ENCODE measurements around the gene MYB.

MYB gene

DNA sequence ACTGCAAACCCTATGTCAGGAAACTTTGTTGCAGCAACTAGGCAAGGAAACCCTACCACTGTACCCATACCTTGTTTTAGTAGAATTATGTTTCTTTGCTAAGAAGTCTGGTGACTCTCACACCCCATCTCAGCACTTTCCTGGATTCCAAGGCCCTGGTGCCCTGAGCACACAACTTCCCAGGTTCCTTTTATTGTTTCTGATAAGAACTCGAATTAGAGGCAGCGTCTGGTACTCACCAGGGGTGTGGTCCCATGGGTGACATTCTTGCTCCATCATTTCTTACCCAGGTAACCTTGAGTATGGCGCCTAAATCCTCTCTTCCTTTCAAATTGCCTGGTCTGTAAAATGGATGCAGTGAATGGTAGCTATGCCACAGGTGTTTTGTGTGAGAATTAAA is 34.1 kb downstream of the MYB start:
- in situ Hi-C loops (cut with HindIII; ENCODE audit: low pct_ligation_motif_present, low sequenced_read_pairs), result no loop called here
- Histone ChIP-seq H3K36me3 (replicated peaks) (no peaks in the 10 kb centered on the region), H3K27ac (no peak overlapping the region), H3K4me3 (ENCODE audit: low read depth, low read length) (no peak overlapping the region), H3K27me3 (replicated peaks) (no peaks in the 10 kb centered on the region)
- TF ChIP-seq, protein P1, sequence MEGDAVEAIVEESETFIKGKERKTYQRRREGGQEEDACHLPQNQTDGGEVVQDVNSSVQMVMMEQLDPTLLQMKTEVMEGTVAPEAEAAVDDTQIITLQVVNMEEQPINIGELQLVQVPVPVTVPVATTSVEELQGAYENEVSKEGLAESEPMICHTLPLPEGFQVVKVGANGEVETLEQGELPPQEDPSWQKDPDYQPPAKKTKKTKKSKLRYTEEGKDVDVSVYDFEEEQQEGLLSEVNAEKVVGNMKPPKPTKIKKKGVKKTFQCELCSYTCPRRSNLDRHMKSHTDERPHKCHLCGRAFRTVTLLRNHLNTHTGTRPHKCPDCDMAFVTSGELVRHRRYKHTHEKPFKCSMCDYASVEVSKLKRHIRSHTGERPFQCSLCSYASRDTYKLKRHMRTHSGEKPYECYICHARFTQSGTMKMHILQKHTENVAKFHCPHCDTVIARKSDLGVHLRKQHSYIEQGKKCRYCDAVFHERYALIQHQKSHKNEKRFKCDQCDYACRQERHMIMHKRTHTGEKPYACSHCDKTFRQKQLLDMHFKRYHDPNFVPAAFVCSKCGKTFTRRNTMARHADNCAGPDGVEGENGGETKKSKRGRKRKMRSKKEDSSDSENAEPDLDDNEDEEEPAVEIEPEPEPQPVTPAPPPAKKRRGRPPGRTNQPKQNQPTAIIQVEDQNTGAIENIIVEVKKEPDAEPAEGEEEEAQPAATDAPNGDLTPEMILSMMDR (IDR thresholded peaks at IDR 0.05; ENCODE audit: low read depth, low read length, missing control alignments), result no peak
- no peak for DNase-seq

GRCh38 chr6:135215563-135215962 is 34.5 kb downstream of the MYB start:
- TF ChIP-seq, protein P1 (IDR thresholded peaks at IDR 0.05; ENCODE audit: low read depth, low read length, missing control alignments), result no peak
- Histone ChIP-seq H3K36me3 (replicated peaks) (no peaks in the 10 kb centered on the region), H3K4me3 (ENCODE audit: low read depth, low read length) (no peak overlapping the region), H3K27me3 (replicated peaks) (no peaks in the 10 kb centered on the region), H3K27ac (no peak overlapping the region)
- in situ Hi-C loops (cut with HindIII; ENCODE audit: low pct_ligation_motif_present, low sequenced_read_pairs), result no loop called here
- DNase-seq, result no peak

DNA sequence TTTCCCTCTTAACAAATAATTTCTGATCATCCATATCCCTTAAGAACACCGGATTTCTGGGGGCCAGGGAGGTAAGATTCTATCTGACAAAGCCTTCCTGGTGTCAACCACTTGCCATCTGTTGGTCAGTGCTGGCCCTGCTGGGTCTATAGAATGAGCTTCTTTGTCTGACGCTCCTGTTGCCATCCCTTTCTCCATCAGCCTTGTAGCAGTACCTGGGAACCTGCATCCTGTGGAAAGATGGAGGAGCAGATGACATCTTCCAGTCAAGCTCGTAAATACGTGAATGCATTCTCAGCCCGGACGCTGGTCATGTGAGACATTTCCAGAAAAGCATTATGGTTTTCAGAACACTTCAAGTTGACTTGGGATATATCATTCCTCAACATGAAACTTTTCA is 36.6 kb downstream of the MYB start:
- no peaks in the 10 kb centered on the region for H3K36me3 ChIP-seq (replicated peaks)
- H3K27me3 ChIP-seq (replicated peaks), result no peaks in the 10 kb centered on the region
- no peak overlapping the region for H3K27ac ChIP-seq
- DNase-seq, result no peak
- H3K4me3 ChIP-seq (ENCODE audit: low read depth, low read length), result no peak overlapping the region
- TF ChIP-seq, protein P1 (IDR thresholded peaks at IDR 0.05; ENCODE audit: low read depth, low read length, missing control alignments), result no peak
- in situ Hi-C loops (cut with HindIII; ENCODE audit: low pct_ligation_motif_present, low sequenced_read_pairs), result no loop called here

DNA sequence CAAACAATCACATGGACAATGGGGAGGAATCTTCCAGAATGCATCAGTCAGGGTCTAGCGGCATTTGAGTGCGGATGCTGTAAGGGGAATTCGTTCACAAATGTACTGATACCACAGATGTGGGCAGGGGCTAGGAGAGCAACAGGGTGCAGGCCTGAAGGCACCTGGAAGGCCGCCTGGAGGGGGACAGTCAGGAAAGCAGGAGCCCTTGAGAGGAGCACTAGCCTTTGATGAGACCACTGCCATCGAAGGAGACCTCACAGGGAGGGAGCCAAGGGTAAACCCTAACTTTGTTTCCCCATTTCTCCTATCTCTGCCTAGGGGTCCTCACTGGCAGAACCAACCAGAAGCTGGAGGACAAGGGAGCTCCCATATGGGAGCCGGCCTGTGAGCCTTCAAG is 38.2 kb downstream of the MYB start:
- Histone ChIP-seq H3K36me3 (replicated peaks) (no peaks in the 10 kb centered on the region), H3K4me3 (ENCODE audit: low read depth, low read length) (no peak overlapping the region), H3K27ac (no peak overlapping the region), H3K27me3 (replicated peaks) (no peaks in the 10 kb centered on the region)
- in situ Hi-C loops (cut with HindIII; ENCODE audit: low pct_ligation_motif_present, low sequenced_read_pairs), result no loop called here
- no peak for DNase-seq
- TF ChIP-seq, protein P1 (IDR thresholded peaks at IDR 0.05; ENCODE audit: low read depth, low read length, missing control alignments), result no peak

GRCh38 chr6:135221042-135221441 is 39.9 kb downstream of the MYB start:
- in situ Hi-C loops (cut with HindIII; ENCODE audit: low pct_ligation_motif_present, low sequenced_read_pairs), result no loop called here
- DNase-seq, result no peak
- Histone ChIP-seq H3K4me3 (ENCODE audit: low read depth, low read length) (no peak overlapping the region), H3K27ac (no peak overlapping the region), H3K27me3 (replicated peaks) (no peaks in the 10 kb centered on the region), H3K36me3 (replicated peaks) (no peaks in the 10 kb centered on the region)
- TF ChIP-seq, protein P1 (IDR thresholded peaks at IDR 0.05; ENCODE audit: low read depth, low read length, missing control alignments), result no peak

- Histone ChIP-seq H3K36me3 (replicated peaks) (no peaks in the 10 kb centered on the region), H3K4me3 (ENCODE audit: low read depth, low read length) (no peak overlapping the region), H3K27ac (no peak overlapping the region), H3K27me3 (replicated peaks) (no peaks in the 10 kb centered on the region)
- in situ Hi-C loops (cut with HindIII; ENCODE audit: low pct_ligation_motif_present, low sequenced_read_pairs), result no loop called here
- TF ChIP-seq, protein P1 (IDR thresholded peaks at IDR 0.05; ENCODE audit: low read depth, low read length, missing control alignments), result no peak
- DNase-seq, result no peak
Observed at GRCh38 chr6:135221505-135221904, 40.4 kb downstream of the MYB start.
